ENCODE results near the gene NR6A1.

Gene NR6A1

DNA sequence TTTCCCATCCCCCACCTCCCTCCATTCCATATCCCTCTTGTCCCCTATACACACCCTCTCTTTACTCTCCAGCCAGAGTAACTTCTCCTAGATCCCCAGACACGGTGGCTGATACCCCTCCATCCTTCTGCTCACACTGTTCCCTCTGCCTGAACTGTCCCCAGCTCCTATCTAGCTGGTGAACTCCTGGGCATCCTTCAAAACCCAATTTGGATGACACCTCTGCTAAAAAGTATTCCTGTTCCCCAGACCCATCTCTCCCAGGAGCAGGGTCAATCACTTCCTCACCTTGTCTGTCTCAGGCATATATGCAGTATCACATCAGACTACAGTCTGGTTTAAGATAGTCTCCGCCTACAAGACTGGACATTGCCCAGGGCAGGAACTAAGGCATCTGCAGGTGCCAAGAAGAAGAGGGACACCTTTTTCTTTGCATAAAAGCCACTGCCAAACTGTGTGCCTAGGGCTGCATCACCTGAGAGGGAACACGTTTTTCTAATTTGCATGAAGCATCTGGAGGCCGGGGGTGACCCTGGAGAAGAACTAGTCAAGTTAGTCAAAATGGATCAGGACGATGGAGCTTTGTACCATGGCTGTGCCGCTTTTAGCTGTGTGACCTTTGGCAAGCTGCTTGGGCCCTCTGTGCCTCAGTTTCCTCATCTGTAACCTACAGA, 291.0 kb downstream of the NR6A1 start:
- DNase-seq, result no peak

DNA sequence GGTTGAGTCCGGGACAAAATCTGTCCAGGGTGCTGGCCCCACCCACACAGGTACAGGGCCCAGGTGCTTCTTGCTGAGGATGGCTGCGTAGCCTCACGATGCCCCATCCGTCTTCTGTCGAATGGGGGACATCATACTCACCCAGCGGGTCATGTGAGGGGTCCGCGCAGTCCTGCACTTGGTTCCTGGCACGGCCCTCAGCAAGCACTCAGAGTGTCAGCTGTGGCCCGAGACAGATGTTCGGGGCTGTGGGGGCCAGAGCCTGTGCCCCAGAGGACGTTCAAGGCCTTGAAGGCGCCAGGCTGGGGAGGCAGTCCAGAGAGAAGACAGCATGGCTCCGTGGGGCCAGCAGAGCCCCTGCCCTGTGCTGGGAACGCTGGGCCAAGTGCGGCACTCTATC, 291.7 kb downstream of the NR6A1 start:
- DNase-seq, result no peak

DNA sequence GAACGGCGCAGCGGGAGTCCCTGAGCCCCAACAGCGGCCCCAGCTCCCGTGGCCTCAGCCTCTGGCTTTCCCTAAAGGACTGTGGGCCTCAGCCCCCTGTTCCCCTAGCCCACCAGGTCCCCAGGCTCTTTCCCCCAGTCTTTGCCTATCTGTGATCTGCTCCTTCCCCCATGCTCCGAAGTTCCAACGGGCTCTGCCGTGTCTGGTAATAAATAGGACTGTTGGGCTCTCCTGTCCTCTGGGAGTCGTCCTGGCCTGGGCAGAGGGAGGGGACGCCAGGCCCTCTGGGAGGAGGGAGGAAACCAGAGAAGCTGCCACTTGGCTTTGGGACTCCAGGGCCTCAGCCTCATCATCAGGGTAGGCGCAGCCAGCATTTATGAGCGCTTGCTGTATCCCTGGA, 292.8 kb downstream of the NR6A1 start:
- no peak for DNase-seq

DNA sequence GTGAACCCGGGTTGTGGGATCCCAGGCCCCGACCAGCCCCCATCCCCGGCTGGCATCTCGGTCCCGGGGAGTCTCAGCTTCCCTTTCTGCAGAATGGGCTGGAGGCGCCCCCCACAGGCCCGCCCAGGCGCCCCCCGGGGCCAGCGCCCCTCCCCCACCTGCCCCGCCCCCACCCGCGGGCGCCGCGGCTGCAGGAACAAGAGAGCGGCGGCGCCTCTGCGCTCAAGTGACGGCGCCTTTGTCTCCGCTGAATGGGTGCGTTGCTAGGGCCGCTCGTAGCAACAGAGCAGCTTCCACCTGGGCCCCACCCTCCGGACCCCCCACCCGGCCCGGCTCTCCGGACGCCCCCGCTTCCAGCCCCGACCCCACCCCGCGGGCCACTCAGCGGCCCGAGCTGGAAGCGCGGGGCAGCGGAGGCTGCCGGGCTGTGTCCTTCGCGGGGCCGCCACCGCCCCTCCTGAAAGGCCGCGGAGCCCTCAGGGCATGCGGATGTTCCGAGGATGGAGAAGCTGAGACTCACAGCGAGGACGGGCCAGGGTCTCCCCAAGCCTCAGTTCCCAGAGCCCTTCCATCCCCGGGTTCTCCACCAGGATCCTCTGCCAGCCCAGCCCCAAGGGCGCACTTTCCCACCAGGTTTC, 293.3 kb downstream of the NR6A1 start:
- DNase-seq, result no peak

DNA sequence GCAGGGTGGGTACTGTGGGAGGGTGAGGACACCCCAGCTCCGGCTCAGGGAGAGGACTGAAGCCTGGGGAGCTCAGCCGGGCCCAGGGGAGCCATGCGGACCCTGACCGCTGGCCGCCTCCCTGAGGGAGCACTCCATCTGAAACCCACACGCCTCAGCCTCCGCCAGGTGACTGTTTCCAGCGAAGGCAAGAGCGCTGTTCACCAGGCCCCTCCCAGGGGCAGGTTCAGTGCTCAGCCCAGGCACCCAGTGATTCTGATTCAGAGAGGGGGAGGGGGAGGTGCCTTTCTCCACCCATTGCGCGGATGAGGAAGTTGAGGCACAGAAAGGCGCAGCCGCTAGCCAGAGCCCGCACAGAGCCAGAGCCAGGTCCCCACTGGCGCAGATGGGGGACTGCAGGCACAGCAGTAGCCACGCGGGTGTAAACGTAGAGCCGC, 293.9 kb downstream of the NR6A1 start:
- no peak for DNase-seq

DNA sequence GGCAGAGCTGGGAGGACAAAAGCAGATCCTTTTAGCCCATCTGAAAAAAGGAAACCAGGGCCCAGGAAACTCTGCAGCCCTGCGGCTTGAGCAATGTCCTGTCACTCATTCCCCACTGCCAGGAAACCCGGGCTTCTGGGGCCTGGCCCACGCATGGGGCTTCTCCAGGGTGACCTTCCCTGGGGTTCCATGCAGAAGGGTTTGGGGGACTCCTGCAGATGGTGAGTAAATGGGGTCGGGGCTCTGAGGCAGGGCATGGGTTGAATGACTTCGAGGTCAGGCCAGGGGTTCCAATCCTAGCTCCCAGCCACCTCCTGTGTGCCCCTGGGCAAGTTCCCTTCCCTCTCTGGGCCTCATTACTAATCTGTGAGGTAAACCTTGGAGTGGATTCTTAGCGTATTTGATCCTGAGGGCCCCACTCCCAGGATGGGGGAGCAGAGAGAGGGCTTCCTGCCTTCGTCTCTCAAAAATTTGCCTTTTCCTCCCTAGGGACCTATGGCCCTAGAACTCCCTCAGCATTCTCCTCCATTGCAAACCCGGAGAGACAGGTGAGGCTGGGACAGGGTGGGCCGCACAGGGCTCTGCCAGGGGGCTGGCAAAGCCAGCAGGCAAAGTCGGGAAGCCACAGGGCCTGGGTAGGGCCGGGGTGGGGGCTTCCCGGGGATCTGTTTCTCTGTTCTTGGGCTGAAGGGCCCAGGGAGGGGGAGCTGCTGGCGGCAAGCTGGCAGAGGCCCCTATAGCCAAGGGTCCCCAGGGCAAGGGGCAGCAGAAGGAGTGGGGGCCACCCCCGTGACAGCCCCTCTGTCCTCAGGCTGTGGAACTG, 295.0 kb downstream of the NR6A1 start:
- DNase-seq, result no peak

DNA sequence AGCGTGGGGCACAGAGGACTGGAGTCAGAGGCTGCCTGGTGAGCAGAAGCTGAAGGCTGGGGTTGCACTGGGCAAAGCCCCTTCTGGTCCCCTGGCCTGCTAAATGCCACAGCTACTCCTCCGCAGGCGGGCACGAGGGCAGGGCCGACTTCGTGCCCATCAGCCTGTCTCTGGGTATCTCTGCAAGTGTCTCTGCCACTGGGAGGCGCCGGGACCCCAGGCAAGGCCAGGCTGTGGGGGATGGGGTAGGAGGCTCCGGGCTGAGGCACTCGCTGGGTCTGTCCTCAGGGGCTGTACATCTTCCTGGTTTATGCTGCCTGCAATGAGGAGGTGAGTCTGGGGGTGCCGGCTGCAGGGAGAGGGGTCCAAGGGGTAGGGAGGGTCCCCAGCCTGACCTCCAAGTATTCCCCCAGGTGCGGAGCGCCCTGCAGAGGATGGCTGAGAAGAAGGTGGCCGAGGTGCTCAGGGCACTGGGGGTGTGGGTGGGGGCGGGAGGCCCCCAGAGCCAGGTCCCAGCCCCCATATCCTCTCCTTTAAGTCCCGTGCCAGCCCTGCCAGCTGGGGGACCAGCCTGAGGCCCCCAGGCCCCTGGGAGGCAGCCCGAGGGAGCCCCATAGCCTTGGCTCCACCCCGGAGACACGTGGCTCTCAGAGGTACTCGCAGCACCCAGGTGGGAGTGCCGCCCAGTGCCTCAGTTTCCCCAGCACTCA, 295.8 kb downstream of the NR6A1 start:
- DNase-seq, result no peak

DNA sequence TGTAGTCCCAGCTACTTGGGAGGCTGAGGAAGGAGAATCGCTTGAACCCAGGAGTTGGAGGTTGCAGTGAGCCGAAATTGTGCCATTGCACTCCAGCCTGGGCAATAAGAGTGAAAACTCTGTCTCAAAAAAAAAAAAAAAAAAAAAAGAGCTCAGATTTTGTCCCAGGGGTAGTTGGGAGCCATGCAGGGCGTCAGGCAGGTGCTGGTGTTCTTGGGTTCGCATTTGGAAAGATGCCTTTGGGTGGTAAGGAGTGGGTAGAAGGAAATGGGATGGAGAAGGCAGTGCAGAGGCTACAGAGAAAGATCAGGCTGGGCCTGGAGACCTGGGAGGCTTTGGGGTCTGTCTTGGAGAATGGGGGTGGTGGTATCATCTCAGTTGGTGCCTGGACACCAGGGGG, 297.0 kb downstream of the NR6A1 start:
- DNase-seq, result no peak

DNA sequence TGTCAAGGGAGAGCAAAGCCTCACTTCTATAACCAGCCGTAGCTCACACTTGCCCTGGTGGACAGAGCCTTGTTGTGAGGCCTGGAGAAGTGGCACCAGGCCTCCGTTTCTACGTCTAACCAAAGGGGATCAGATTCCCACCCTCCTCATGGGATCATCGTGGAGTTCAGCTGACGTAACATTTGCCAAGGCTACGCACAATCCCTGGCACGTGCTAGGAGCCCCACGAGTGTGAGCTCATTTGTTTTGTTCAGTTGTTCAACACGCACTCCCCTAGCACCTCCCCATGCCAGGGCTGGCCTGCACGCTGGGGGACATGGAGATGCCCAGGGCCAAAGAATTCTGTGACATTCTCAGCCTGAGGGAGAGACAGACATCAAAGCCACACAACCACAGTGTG, 297.8 kb downstream of the NR6A1 start:
- DNase-seq, result no peak

DNA sequence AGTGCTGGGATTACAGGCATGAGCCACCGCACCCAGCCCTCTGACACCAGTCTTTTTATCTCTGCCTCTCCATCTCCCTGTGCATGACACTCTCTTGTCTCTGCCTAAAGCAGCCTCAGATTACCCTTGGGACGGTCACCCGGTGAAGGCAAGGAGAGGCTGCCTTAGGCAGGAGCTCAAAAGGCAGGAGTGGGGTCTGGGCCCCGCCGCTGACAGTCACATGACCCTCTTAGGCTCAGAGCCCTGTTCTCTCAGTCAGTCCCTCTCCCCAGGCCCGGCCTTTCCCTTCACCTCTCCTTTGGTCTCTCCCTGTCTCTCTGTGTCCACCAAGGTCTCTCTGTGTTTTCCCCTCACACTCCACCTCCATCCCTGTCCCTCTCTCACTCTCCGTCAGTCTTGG, 298.3 kb downstream of the NR6A1 start:
- no peak for DNase-seq

DNA sequence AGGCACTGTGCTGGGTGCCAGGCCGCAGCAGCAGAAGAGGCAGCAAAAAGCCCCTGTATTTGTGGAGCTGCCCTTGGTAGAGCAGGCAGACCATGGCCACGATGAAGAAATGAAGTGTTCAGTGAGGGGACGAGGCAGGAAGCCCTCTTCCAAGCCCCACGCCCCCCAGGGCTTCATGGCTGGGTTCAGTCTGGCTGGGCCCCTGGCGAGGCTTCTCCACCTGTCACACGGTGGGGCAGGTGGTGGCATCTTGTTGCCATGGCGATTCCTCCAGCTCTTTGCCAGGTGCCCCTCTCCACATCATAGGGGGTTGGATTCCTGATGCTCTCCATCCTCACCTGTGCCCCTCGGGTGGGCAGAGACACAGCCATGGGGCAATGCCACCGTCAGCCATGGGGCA, 299.4 kb downstream of the NR6A1 start:
- DNase-seq, result no peak

DNA sequence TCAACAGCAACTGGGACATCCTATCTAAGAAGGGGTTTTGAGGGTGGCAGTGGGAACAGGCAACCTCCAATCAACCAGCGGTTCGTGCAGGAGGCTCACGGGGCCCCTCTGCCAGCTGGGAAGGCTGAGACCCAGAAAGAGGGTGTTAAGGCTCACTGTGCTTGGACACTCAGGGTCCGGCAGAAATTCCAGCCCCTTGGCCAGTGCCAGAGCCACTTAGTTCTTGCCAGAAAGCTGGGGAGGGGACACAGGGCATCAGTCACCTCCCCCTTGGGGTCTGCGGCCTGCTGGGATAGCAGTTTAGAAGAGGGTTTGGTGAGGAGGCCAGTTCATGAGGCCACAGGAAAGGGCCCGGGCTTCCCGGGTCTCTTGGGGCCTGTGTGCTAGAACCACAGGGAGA, 300.4 kb downstream of the NR6A1 start:
- DNase-seq, result no peak

DNA sequence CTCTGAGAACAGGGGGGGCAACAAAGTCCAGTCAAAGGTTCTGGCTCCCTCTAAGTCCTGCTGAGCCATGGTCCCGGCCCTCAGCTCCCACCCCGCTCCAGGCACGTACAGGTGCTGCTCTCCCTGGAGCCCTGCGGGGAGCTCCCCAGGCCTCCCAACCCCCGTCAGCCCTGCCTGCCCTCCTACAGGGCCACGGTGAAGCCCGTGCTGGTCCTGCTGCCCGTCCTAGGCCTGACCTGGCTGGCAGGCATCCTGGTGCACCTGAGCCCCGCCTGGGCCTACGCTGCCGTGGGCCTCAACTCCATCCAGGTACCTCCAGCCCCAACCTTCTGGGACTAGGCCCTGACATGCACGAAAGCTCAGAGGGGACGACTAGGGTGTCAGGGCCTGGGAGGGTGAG, 300.8 kb downstream of the NR6A1 start:
- no peak for DNase-seq

DNA sequence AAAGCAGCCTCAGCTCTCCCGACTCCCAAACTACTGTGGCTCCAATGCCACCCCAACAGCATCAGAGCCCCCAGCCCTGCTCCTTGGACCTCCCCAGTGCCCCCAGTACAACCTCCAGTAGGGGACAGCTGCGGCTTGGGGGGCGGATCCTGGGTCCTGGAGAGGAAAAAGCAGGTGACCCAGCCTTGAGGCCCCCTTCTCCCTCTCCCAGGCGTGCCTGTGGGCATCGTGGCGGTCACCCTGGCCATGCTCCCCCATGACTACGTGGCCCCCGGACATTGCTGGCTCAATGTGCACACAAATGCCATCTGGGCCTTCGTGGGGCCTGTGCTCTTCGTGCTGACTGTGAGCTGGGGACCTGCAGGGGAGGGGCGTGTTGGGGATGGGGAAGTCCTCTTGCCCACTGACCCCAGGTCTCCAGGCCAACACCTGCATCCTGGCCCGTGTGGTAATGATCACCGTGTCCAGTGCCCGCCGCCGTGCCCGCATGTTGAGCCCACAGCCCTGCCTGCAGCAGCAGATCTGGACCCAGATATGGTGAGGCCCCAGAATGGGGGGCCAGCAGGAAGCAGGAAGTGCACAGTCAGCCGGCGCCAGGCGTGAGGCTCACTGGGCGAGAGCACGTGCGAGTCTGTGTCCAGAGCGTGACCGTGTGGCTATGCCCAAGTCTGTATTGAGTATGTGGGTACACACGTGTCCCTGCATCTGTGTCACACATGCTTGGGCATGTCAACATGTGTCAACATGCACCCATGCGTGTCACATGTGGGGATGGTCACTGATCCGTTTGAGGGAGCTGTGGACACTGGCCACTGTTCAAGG, 301.9 kb downstream of the NR6A1 start:
- no peak for DNase-seq

DNA sequence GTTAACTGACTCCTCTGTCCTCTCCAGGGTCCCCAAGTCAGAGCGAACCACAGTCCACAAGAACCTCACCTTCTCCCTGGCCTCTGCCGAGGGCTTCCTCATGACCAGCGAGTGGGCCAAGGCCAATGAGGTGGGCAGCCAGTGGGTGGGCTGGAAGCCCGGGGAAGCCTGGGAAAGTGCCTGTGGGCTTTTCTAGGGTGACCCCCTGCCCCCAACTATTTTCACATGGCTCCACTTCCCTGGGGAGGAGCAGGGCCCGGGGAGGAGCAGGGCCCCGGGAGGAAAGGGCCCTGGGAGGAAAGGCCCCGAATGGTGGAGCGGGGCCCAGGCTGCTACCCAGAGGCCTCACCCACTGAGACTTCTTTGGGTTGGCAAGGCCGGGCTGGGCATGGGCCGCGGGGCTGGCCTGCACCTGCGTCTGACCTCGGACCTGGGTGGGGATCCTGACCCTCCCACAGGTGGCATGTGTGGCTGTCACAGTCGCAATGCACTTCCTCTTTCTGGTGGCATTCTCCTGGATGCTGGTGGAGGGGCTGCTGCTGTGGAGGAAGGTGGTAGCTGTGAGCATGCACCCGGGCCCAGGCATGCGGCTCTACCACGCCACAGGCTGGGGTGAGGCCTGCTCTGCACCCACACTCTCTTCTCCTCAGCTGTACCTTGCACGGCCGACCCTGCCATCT, 302.9 kb downstream of the NR6A1 start:
- no peak for DNase-seq

DNA sequence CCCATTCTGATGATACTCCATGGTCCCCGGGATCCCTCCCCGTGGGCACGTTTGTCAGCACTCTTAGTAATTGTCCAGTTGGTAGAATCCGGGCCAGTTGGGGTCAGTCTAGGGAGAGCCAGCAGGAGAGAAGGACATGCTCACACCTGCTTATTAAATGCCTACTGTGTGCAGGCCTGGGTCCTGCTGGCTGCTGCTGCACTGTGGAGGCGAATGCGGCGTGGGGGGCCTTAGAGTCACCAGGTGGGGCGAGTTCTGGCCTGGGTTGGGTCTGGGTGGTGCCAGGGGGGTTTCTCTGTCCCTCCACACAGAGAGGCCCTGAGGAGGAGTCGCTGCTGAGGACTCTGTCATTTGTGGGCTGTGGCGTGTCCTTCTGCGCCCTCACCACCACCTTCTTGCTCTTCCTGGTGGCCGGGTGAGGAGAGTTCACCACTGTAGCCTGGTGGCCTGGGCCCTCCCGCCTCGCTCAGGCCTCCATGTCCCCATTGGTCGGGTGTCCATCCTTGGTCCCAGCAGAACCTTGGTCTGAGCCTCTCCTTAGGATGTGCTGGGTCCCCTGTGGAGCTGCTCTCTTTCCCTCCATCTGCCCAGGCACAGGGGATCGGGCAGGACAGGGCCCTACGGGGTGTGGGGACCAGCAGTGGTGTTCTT, 303.6 kb downstream of the NR6A1 start:
- DNase-seq, result no peak
